ENCODE results near the gene GSG1L.

DNA sequence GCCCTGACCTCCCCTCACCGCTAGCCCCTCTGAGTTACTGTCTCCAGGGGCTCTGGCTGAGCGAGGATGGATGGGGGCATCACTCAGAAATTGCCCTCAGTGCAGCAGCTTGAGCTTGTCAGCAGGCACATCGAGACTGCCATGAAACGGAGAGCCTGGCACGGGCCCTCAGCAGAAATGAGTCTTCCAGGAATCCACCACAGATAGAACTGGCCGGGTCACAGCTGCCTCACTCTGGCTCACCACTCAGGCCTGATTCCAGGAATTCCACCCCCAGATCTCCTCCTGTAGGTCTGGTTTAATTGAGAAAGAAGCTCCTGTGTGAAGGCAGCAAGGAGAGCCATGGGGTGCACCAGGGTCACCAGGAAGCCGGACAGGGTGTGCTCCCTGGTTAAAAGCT lies 85.5 kb downstream of the GSG1L start:
- TF ChIP-seq, protein P1, sequence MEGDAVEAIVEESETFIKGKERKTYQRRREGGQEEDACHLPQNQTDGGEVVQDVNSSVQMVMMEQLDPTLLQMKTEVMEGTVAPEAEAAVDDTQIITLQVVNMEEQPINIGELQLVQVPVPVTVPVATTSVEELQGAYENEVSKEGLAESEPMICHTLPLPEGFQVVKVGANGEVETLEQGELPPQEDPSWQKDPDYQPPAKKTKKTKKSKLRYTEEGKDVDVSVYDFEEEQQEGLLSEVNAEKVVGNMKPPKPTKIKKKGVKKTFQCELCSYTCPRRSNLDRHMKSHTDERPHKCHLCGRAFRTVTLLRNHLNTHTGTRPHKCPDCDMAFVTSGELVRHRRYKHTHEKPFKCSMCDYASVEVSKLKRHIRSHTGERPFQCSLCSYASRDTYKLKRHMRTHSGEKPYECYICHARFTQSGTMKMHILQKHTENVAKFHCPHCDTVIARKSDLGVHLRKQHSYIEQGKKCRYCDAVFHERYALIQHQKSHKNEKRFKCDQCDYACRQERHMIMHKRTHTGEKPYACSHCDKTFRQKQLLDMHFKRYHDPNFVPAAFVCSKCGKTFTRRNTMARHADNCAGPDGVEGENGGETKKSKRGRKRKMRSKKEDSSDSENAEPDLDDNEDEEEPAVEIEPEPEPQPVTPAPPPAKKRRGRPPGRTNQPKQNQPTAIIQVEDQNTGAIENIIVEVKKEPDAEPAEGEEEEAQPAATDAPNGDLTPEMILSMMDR (IDR thresholded peaks at IDR 0.05; ENCODE audit: poor library complexity), result no peak
- no peak for TF ChIP-seq EZH2 (IDR thresholded peaks at IDR 0.05; ENCODE audit: borderline replicate concordance)
- TF ChIP-seq EZH2phosphoT487 (IDR thresholded peaks at IDR 0.05; ENCODE audit: low read depth, severe bottlenecking, unreplicated experiment), result no peak
